Endodermal cell (in vitro differentiated cells): Measurements from ENCODE around the gene TMCC2. TPM values are rescaled to one million over a fixed set of nuclear protein-coding genes. Genes with fewer than 3 reads are reported as not detected.

Experiments used
- DNase-seq: peaks from one replicate; pipeline ENCODE4 v3.0.0-alpha.2; 2017
- H3K27ac ChIP-seq: 2 replicates; pipeline ENCODE4 v1.5.1; 2013; ENCODE audit warnings: mild to moderate bottlenecking, low read depth, low read length, moderate library complexity
- H3K27me3 ChIP-seq: 2 replicates; pipeline ENCODE4 v1.6.1; 2013; ENCODE audit warnings: mild to moderate bottlenecking, low read length, moderate library complexity; ENCODE audit not compliant: insufficient read depth, control insufficient read depth, poor library complexity, severe bottlenecking
- H3K36me3 ChIP-seq: 2 replicates; pipeline ENCODE4 v1.7.0; 2013; ENCODE audit warnings: mild to moderate bottlenecking, low read length, moderate library complexity; ENCODE audit not compliant: control insufficient read depth, insufficient read depth
- H3K4me1 ChIP-seq: one replicate; pipeline ENCODE4 v1.7.0; 2013; ENCODE audit warnings: low read length; ENCODE audit not compliant: control insufficient read depth, insufficient read depth
- H3K4me3 ChIP-seq: 2 replicates; pipeline ENCODE4 v1.5.1; 2013; ENCODE audit warnings: mild to moderate bottlenecking, low read length, moderate library complexity
- H3K9ac ChIP-seq: 2 replicates; pipeline ENCODE4 v1.6.1; 2013; ENCODE audit warnings: mild to moderate bottlenecking, low read length, moderate library complexity; ENCODE audit not compliant: poor library complexity, severe bottlenecking; ENCODE audit errors: extremely low read depth
- H3K9me3 ChIP-seq: 2 replicates; pipeline ENCODE4 v1.6.1; 2013; ENCODE audit warnings: mild to moderate bottlenecking, low read length, moderate library complexity; ENCODE audit not compliant: control insufficient read depth
- H3K27ac Mint-ChIP-seq: 2 replicates; pipeline ENCODE4 v1.8.0; 2020; ENCODE audit warnings: mixed read lengths
- H3K27me3 Mint-ChIP-seq: 2 replicates; pipeline ENCODE4 v1.8.0; 2021; ENCODE audit warnings: mild to moderate bottlenecking, mixed read lengths; ENCODE audit not compliant: insufficient read depth
- H3K36me3 Mint-ChIP-seq: 2 replicates; pipeline ENCODE4 v1.8.0; 2020; ENCODE audit warnings: low read depth, mixed read lengths
- H3K4me1 Mint-ChIP-seq: 2 replicates; pipeline ENCODE4 v1.8.0; 2020; ENCODE audit warnings: mixed read lengths
- H3K4me3 Mint-ChIP-seq: 2 replicates; pipeline ENCODE4 v1.8.0; 2020; ENCODE audit warnings: mild to moderate bottlenecking, moderate library complexity, mixed read lengths
- H3K9me3 Mint-ChIP-seq: 2 replicates; pipeline ENCODE4 v1.8.0; 2020; ENCODE audit warnings: mild to moderate bottlenecking, mixed read lengths
- WGBS, 2 experiments: methylation state at CpG; one replicate each; pipeline versions ENCODE4 v1.1.5 to v1.1.7; 2013; ENCODE audit warnings: missing lambda C conversion rate in 2 of 2, mixed read lengths in 1 of 2; ENCODE audit not compliant: insufficient coverage in 1 of 2, insufficient read length in 1 of 2; 5-methylcytosine and 5-hydroxymethylcytosine counted together
- total RNA-seq, 2 donors: library from RNA; stranded (reverse); fragmentation: NEBNext Ultra II Directional in 1 of 2; extraction: Animal tissue kit (Norgen Biotek cat#: 25700) in 1 of 2; gene quantifications; 2 replicates in 1 of 2; 3 replicates in 1 of 2; pipeline ENCODE4 v1.2.1, GENCODE V29; 2021
- TF ChIP-seq, protein P1 (sequence below): fragments of 200-600 bp; sonication (generic); conservative IDR thresholded peaks from 2 replicates; pipeline ENCODE4 v1.5.0; 2021; ENCODE audit warnings: antibody characterized with exemption, mild to moderate bottlenecking

Gene TMCC2
- total RNA-seq, 2 donors from 2014 or later = 5.2 to 5.8 TPM

DNA sequence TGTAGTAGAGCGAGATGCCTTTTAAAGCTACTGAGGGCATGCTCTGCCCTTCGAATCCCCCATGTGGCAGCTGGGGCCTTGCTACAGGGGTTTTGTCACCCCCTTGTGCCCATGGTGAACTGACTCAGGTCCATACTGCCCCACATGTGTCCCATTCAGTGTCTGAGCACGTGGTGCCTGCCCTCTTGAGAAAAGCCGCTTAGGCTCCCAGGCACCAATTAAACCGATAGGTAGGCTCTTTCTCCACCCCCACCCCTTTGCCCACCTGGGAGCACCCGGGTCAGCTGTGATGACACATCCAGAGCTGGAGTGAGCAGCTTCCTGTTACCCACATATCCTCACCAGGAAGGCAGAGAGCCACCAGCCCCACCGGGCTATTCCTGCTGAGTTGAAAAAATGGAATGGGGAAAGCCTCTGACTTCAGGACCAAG is 30.5 kb downstream of the TMCC2 start:
- no peak overlapping the region for H3K4me3 ChIP-seq
- no peaks in the 10 kb centered on the region for H3K36me3 ChIP-seq
- no peaks in the 10 kb centered on the region for H3K4me1 ChIP-seq
- H3K27me3 ChIP-seq = no peaks in the 10 kb centered on the region
- TF ChIP-seq, protein P1, sequence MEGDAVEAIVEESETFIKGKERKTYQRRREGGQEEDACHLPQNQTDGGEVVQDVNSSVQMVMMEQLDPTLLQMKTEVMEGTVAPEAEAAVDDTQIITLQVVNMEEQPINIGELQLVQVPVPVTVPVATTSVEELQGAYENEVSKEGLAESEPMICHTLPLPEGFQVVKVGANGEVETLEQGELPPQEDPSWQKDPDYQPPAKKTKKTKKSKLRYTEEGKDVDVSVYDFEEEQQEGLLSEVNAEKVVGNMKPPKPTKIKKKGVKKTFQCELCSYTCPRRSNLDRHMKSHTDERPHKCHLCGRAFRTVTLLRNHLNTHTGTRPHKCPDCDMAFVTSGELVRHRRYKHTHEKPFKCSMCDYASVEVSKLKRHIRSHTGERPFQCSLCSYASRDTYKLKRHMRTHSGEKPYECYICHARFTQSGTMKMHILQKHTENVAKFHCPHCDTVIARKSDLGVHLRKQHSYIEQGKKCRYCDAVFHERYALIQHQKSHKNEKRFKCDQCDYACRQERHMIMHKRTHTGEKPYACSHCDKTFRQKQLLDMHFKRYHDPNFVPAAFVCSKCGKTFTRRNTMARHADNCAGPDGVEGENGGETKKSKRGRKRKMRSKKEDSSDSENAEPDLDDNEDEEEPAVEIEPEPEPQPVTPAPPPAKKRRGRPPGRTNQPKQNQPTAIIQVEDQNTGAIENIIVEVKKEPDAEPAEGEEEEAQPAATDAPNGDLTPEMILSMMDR = no peak
- WGBS, 2 experiments = 82 to 90% methylated on average over 2 to 7 of the region's 7 CpGs
- no peaks in the 10 kb centered on the region for H3K27me3 Mint-ChIP-seq
- peaks cover 17% of the 10 kb centered on the region for H3K4me1 Mint-ChIP-seq
- DNase-seq = no peak
- no peaks in the 10 kb centered on the region for H3K9me3 ChIP-seq
- H3K27ac ChIP-seq = no peak overlapping the region
- no peak overlapping the region for H3K27ac Mint-ChIP-seq
- no peaks in the 10 kb centered on the region for H3K9me3 Mint-ChIP-seq
- no peak overlapping the region for H3K9ac ChIP-seq
- no peaks in the 10 kb centered on the region for H3K36me3 Mint-ChIP-seq
- H3K4me3 Mint-ChIP-seq = no peak overlapping the region

DNA sequence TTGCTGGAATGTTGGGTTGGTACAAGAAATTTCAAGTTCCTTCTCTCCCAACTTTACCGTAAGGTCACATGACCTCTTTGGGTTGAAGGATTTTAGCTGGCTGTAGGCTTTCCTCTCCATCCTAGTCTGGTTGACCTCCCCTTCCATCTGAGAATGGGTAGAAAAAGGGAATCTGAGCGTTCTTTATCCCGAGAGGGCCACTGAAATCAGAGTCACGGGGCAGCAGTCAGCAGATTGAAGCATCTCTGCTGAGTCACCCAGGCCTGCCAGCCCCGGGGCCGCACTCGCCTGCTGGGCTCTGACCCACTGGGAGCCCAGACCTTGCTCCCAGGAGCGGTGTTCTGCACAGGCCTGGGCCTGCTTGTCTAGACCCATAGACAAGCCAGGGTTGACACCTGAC is 31.0 kb downstream of the TMCC2 start:
- H3K36me3 ChIP-seq = no peaks in the 10 kb centered on the region
- H3K27ac ChIP-seq = peak overlapping the region; percentile 72
- no peaks in the 10 kb centered on the region for H3K9me3 Mint-ChIP-seq
- H3K27me3 Mint-ChIP-seq = no peaks in the 10 kb centered on the region
- H3K27ac Mint-ChIP-seq = peak overlapping the region; percentile 81
- H3K4me3 ChIP-seq = no peak overlapping the region
- no peaks in the 10 kb centered on the region for H3K27me3 ChIP-seq
- H3K4me3 Mint-ChIP-seq = no peak overlapping the region
- H3K4me1 ChIP-seq = no peaks in the 10 kb centered on the region
- no peaks in the 10 kb centered on the region for H3K36me3 Mint-ChIP-seq
- TF ChIP-seq, protein P1 = no peak
- no peaks in the 10 kb centered on the region for H3K9me3 ChIP-seq
- 86 to 89% methylated on average over 1 to 8 of the region's 8 CpGs for WGBS, 2 experiments
- peaks cover 17% of the 10 kb centered on the region for H3K4me1 Mint-ChIP-seq
- no peak overlapping the region for H3K9ac ChIP-seq
- DNase-seq = no peak

DNA sequence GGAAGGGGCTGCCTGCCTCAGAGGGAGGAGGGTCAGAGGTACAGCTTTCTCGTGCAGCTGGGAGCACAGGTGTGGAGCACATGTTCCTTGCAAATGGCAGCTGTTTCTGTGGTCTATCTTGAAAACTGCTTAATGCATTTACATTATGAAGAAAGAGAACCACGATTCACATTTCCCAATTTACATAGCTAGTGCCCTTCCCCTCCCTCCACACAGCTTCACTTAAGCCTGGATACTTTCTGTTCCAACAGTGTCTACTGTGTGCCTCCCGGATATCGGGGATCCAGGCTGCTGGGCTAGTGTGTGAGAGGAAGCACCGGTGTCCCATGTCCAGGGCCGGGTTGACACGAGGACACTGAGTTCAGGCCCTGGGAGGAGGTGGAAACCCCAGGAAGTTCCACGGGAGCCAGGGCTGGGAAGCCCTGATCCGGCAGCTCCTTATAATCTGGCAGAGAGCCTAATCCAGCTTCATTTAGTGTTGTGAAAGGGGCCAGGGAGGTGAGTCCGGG is 31.6 kb downstream of the TMCC2 start:
- Mint-ChIP-seq H3K4me1 (peaks cover 17% of the 10 kb centered on the region), H3K4me3 (no peak overlapping the region)
- 86 to 91% methylated on average over 6 to 10 of the region's 10 CpGs for WGBS, 2 experiments

More for the DNA sequence above, 31.6 kb downstream of the TMCC2 start:
- Mint-ChIP-seq H3K9me3 (no peaks in the 10 kb centered on the region), H3K27ac (peak overlapping the region; percentile 81), H3K36me3 (no peaks in the 10 kb centered on the region), H3K27me3 (no peaks in the 10 kb centered on the region)
- Histone ChIP-seq H3K36me3 (no peaks in the 10 kb centered on the region), H3K4me1 (no peaks in the 10 kb centered on the region), H3K4me3 (no peak overlapping the region), H3K9me3 (no peaks in the 10 kb centered on the region), H3K27me3 (no peaks in the 10 kb centered on the region), H3K9ac (no peak overlapping the region), H3K27ac (peak overlapping the region; percentile 72)
- TF ChIP-seq, protein P1 = no peak
- DNase-seq = no peak
